Neutrophil (primary cell): ENCODE results near the gene BRICD5.

ENCODE experiments used
- H3K27ac ChIP-seq: fragments of 200-600 bp; sonication (generic); 2 replicates; pipeline ENCODE4 v1.5.1; 2016; ENCODE audit warnings: mild to moderate bottlenecking, moderate library complexity
- H3K27me3 ChIP-seq: fragments of 200-600 bp; sonication (generic); 2 replicates; pipeline ENCODE4 v1.6.0; 2016; ENCODE audit warnings: mild to moderate bottlenecking
- H3K36me3 ChIP-seq: fragments of 200-600 bp; sonication (generic); 2 replicates; pipeline ENCODE4 v1.5.1; 2017
- H3K4me1 ChIP-seq, 2 experiments: fragments of 200-600 bp in 1 of 2; sonication (generic) in 1 of 2; 1 replicate in 1 of 2; 2 replicates in 1 of 2; pipeline versions ENCODE4 v1.5.1 to v1.6.1; 2013 to 2016; ENCODE audit warnings: low read depth in 1 of 2, low read length in 1 of 2, mild to moderate bottlenecking in 1 of 2, moderate library complexity in 1 of 2; ENCODE audit not compliant: control insufficient read depth in 1 of 2, insufficient read depth in 1 of 2
- H3K4me3 ChIP-seq, 2 experiments: fragments of 200-600 bp in 1 of 2; sonication (generic) in 1 of 2; 1 replicate in 1 of 2; 2 replicates in 1 of 2; pipeline ENCODE4 v1.5.1; 2013 to 2016; ENCODE audit warnings: low read depth in 1 of 2, low read length in 1 of 2, mild to moderate bottlenecking in 1 of 2, moderate library complexity in 1 of 2
- H3K9me3 ChIP-seq: fragments of 200-600 bp; sonication (generic); 2 replicates; pipeline ENCODE4 v1.5.1; 2016
- CTCF ChIP-seq: fragments of 200-600 bp; sonication (generic); IDR thresholded peaks from 2 replicates; pipeline ENCODE4 v1.5.1; 2016; ENCODE audit warnings: antibody characterized with exemption

BRICD5 gene

GRCh38 chr16:2174396-2175131, 36.1 kb downstream of the BRICD5 start:
- Histone ChIP-seq H3K27ac (no peak overlapping the region), H3K9me3 (no peaks in the 10 kb centered on the region), H3K4me1 (no peaks in the 10 kb centered on the region), H3K4me3 (no peak overlapping the region), H3K27me3 (peaks cover 13% of the 10 kb centered on the region), H3K36me3 (peaks cover 88% of the 10 kb centered on the region)
- TF ChIP-seq CTCF: no peak

GRCh38 chr16:2173916-2174315, 36.7 kb downstream of the BRICD5 start:
- Histone ChIP-seq H3K36me3 (peaks cover 94% of the 10 kb centered on the region), H3K27ac (no peak overlapping the region), H3K27me3 (peaks cover 8% of the 10 kb centered on the region), H3K4me3 (no peak overlapping the region), H3K4me1 (no peaks in the 10 kb centered on the region), H3K9me3 (no peaks in the 10 kb centered on the region)
- no peak for TF ChIP-seq CTCF

GRCh38 chr16:2173366-2173765, 37.3 kb downstream of the BRICD5 start:
- H3K36me3 ChIP-seq: peaks cover 98% of the 10 kb centered on the region

GRCh38 chr16:2172688-2173335, 37.9 kb downstream of the BRICD5 start:
- H3K27me3 ChIP-seq: no peaks in the 10 kb centered on the region
- no peak overlapping the region for H3K4me3 ChIP-seq
- peaks cover 99% of the 10 kb centered on the region for H3K36me3 ChIP-seq
- H3K27ac ChIP-seq: no peak overlapping the region
- no peak for TF ChIP-seq CTCF
- H3K4me1 ChIP-seq: no peaks in the 10 kb centered on the region
- H3K9me3 ChIP-seq: no peaks in the 10 kb centered on the region

More at GRCh38 chr16:2173366-2173765, 37.3 kb downstream of the BRICD5 start:
- H3K4me3 ChIP-seq: no peak overlapping the region
- no peaks in the 10 kb centered on the region for H3K4me1 ChIP-seq
- peaks cover 3% of the 10 kb centered on the region for H3K27me3 ChIP-seq
- no peak overlapping the region for H3K27ac ChIP-seq
- H3K9me3 ChIP-seq: no peaks in the 10 kb centered on the region
- no peak for TF ChIP-seq CTCF

- Histone ChIP-seq H3K36me3 (peaks cover 98% of the 10 kb centered on the region), H3K4me3 (no peak overlapping the region), H3K9me3 (no peaks in the 10 kb centered on the region), H3K27ac (no peak overlapping the region), H3K4me1 (no peaks in the 10 kb centered on the region), H3K27me3 (no peaks in the 10 kb centered on the region)
- no peak for TF ChIP-seq CTCF
Observed at GRCh38 chr16:2171601-2172178, 39.0 kb downstream of the BRICD5 start.
